Activated CD4-positive, alpha-beta T cell treated with anti-CD3 and anti-CD28 coated beads for 48 hours (primary cell): ENCODE measurements around the gene MYO1E.

Experiments used
- DNase-seq: peaks from one replicate; pipeline ENCODE4 v3.0.0-alpha.2; 2020

MYO1E gene

DNA sequence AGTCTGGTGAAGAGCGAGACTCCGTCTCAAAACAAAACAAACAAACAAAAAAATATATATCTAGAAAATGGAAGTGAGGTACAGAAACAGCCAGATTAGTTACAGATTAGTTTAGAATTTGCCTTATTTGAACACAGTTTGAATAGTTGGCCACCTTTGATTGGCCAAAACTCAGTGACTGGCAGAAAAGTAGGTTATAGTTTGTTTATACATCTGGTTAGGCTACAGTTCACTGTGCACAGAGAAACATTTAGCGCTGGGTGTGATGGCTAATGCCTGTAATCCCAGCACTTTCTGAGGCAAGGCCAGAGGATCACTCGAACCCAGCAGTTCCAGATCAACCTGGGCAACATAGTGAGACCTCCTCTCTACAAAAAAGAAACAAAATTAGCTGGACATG, 114.4 kb downstream of the MYO1E start:
- DNase-seq, result no peak

- no peak for DNase-seq
Measured at GRCh38 chr15:59257140-59257539, 115.5 kb downstream of the MYO1E start.

DNA sequence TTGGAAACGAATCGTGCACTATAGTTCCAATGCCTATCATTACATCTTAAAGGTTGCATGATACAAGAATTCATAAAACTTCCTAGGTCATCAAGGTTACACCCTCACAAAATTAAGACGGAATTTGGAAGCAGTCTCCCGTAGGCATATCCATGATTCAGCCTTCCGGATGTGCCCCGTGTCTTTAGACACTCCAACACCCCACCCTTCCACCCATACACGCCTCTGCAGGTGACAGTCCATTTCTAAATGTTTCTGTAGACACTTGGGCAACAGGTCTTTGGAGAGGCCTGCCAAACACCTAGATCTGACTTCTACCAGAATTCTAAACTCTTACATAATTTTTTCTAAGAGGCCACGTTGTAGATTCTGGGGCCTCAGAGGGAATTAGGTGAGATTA, 116.2 kb downstream of the MYO1E start:
- DNase-seq, result no peak

DNA sequence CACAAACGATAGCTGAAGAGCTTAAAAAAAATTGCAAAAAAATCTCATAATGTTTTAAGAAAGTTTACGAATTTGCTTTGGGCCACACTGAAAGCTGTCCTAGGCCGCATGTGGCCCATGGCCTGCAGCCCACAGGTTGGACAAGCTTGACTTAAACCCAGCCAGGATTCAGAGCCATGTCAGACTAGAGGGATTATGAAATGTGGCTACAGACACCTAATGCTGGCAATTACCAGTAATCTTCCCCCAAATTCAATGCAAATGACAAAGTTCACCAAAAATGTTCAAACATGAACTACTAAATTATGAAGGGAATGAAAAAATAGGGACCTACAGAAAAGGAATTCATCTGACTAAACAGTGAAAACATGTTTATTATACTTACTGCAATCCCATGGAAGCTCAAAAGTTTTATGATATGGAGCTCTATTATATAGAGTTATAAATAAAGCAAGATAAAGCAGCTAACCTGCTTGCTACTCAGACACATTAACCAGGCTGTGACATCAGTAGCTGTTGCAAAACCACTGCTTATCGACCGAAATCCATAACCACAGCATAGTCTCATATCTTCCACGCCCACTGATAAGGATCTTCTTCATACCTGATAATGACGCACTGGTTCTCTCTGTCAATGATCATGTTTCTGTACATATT, 116.9 kb downstream of the MYO1E start:
- peak; percentile 42 for DNase-seq

DNA sequence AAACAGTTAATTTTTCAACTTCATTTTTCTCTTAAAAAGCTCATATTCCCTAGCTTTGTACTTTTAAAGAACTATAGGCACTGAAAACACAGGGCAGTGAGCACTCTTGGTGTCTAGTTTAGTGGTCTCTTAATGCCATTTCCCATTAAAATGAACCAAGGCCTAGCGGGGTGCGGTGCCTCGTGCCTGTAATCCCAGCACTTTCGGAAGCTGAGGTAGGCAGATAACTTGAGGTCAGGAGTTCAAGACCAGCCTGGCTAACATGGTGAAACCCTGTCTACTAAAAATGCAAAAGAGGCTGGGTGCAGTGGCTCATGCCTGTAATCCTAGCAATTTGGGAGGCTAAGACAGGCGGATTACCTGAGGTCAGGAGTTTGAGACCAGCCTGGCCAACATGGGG, 120.5 kb downstream of the MYO1E start:
- DNase-seq, result no peak

DNA sequence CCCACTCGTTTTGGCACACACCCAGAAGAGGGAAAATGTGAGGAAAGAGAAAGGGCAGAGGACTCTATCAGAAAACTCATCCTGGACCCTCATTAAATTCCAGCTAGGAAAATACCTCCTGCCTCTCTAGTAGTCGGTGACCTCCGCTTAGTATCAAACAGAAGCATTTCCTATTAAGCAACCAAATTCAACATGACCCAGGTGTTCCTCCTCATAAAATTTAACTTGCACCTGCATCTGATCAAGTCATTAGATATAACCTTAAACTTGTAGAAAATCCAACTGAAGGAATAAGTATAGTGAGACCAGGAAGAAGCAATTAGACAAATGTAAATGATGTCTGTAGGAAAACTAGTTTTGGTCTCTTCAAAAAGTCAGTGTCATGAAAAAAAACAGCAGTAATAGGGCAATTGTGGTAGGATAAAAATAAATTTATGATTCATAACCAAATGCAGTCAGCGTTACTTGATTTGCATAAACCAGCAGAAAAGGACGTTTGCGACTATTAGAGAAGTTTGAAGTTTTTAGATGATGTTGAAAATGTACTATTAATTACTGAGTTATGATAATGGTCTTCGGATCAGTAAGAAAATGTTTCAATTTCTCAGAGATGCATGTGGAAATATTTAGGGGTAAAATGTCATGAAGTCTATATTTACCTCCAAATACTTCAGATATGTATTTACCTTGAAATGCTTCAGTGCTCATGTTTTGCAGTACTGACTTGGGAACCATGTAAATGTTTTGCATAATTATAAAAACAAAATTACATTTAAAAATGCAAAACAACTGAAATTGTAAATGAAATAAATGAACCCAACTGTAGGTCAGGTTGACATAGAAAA, 121.4 kb downstream of the MYO1E start:
- DNase-seq, result no peak

GRCh38 chr15:59250249-59250648, 122.4 kb downstream of the MYO1E start:
- no peak for DNase-seq

- no peak for DNase-seq
Measured at GRCh38 chr15:59249816-59250215, 122.9 kb downstream of the MYO1E start.

GRCh38 chr15:59247364-59247763, 125.3 kb downstream of the MYO1E start:
- DNase-seq, result peak; percentile 61

- no peak for DNase-seq
Measured at GRCh38 chr15:59245559-59245958, 127.1 kb downstream of the MYO1E start.

- DNase-seq, result no peak
Measured at GRCh38 chr15:59244337-59244736, 128.3 kb downstream of the MYO1E start.

- no peak for DNase-seq
Measured at GRCh38 chr15:59243622-59244021, 129.0 kb downstream of the MYO1E start.

DNA sequence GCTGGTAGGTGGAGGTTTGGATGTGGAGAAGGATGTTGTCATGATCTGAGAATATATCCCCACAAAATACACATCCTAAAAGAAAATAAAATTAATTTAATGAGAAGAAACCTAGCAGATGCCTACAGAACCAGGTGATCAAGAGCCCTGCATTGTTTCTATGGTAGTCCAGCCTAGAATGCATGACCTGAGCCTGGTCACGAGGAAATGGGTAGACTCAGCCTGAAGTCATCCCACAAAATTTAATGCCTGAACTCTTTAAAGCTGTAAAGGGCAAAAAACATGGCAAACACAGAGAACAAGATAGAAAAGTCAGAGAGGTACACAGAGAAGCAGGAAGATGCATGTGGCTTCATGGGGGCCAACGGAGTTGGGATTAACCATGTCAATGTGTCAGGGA, 130.0 kb downstream of the MYO1E start:
- no peak for DNase-seq

DNA sequence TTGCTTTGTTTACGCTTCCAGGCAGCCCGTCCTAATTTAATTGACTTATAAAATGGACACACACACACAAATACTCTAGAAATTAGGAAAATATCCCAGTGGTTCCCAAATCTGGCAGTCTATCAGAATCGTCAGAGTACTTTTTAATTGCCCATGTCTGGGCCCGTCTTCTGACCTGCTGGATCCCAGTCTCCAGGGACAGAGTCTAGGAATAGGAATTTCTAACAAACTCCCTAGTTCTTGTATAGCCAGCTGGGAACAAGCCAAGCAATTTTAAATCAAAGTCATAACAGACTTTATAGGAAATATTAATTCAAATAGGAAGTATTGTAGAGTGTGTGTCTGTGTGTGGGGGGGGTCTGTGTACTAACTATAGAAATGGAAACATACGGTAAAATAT, 132.6 kb downstream of the MYO1E start:
- no peak for DNase-seq

- no peak for DNase-seq
Measured at GRCh38 chr15:59237924-59238331, 134.7 kb downstream of the MYO1E start.

DNA sequence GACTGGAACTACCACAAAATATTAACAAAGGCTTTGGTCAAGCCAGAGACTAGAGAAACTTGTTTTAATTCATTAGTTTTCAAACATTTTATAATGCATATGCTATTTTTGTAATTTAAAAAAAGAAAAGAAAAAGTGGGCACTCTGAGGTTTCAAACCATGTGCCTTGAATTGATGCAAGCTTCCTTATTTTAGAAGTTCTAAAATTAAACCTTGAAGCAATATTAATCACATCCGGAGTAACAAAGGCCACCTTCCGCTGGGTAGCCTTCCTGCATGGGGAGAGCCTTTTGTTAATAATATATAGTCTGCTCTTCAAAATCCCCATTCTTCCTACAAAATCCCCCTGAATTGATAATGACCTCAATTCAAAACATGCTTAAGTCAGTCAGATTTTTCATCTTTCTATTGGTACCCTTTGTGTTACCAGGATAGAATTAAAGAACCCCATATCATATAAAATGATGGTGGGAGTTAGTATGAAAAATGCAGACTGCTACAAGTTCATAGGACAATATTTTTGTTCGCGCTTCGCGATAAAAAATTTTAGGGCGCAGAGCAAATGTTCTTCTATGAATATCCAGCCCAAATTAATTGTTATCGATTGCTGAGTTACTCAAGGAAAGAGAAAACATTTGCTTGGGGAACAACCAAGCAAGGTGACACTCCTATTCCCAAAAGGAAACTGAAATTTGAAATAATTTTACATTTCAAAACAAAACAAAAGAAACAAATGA, 135.4 kb downstream of the MYO1E start:
- no peak for DNase-seq

DNA sequence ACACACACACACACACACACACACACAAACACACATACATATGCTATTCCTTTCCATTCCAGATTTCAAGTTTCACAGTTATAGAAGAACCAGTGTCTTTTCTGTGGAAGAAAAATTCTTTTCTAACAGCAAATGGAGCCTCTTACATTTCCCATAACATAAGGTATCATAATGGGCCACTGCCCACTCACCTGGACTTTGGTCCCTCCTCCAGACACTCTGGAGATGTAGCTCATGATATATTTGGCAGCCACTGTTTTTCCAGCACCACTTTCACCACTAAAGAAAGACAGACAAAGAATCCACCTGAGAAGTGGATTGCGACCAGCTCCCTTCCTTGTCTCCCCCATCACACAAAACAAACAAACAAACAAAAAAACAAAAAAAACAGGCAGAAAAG, 136.3 kb downstream of the MYO1E start:
- DNase-seq, result no peak

GRCh38 chr15:59232476-59232875, 140.2 kb downstream of the MYO1E start:
- no peak for DNase-seq

DNA sequence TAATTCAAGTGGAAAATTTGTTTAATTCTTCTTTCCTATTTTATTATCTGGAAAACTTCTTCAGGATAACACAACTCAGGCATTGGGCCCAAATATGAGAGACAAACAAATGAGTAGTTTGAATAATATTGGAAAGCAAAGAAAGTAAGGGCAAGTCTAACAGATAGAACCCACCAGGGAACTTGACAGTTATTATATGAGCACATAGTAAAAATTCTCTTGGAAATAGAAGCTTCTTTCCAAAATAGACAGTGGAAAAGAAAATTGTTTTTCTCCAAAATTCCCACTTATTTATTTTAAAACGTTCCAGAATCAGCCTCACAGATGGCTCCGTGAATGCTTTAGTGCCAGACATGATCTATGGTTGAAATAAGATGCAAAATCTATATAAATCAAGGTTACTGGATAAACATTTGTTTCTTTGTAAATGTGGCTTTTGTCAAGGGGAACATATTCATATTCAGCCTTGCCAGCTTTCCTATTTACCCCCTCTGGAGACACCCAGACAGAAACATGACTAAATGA, 142.1 kb downstream of the MYO1E start:
- no peak for DNase-seq

- no peak for DNase-seq
Measured at GRCh38 chr15:59229453-59229852, 143.2 kb downstream of the MYO1E start.

GRCh38 chr15:59229015-59229414, 143.7 kb downstream of the MYO1E start:
- no peak for DNase-seq

GRCh38 chr15:59227021-59227420, 145.7 kb downstream of the MYO1E start:
- DNase-seq, result no peak

- DNase-seq, result no peak
Measured at GRCh38 chr15:59224474-59224873, 148.2 kb downstream of the MYO1E start.

DNA sequence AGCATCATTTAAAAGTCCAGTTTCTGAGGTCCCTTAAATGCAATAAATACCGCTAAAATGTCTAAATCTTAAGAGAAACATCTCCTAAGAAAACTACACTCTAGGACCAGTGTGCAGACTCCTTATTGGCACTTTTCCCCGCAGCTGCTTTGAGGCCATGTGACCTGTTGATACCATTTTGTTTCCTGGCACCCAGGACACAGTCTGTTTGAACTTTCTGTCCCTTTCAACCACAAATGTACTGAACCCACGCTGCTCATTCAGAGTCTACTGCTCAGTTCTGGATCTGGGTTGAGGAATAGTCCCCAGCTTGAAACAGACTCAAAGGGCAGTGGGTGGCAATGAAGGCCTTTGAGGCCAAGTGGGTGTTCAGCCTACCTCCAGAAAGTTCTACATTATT, 148.9 kb downstream of the MYO1E start:
- DNase-seq, result no peak
